PFSK-1 (cell line): ENCODE results near the gene TAF4.

ENCODE experiments used
- POLR2AphosphoS5 ChIP-seq: IDR thresholded peaks from 2 replicates; pipeline ENCODE4 v1.6.1; 2012; ENCODE audit warnings: low read depth, mild to moderate bottlenecking, control low read depth, low read length, moderate library complexity
- REST ChIP-seq, 2 experiments: IDR thresholded peaks; 2 replicates each; pipeline versions ENCODE4 v1.6.1 to v1.8.0; 2011 to 2012; ENCODE audit warnings: low read depth in 2 of 2, low read length in 2 of 2, control low read depth in 1 of 2, inconsistent platforms in 1 of 2, mild to moderate bottlenecking in 1 of 2, moderate library complexity in 1 of 2; ENCODE audit not compliant: insufficient read depth in 1 of 2
- SIN3A ChIP-seq: IDR thresholded peaks from 2 replicates; pipeline ENCODE4 v1.6.1; 2012; ENCODE audit warnings: mild to moderate bottlenecking, low read length, moderate library complexity, borderline replicate concordance; ENCODE audit not compliant: insufficient read depth
- TAF1 ChIP-seq: IDR thresholded peaks from 2 replicates; pipeline ENCODE4 v1.6.1; 2012; ENCODE audit warnings: low read length, control low read depth, borderline replicate concordance; ENCODE audit not compliant: insufficient read depth

- TF ChIP-seq POLR2AphosphoS5 (no peak), REST (IDR thresholded peaks at IDR 0.05; ENCODE audit: insufficient read depth in 1 of 2, low read depth in 2 of 2, low read length in 2 of 2) (no peak), SIN3A (no peak), TAF1 (no peak)
These were observed 78.8 kb downstream of the TAF4 start for GRCh38 chr20:61986762-61987321.
